Gastroesophageal sphincter (tissue), 4 donors: ENCODE measurements around the gene USF1. TPM values are rescaled to one million over a fixed set of nuclear protein-coding genes. Genes with fewer than 3 reads are reported as not detected.

ENCODE experiments used
- ATAC-seq: fragments of 150-250 bp; one replicate; pipeline ENCODE4 v1.9.1; 2016; ENCODE audit warnings: mild to moderate bottlenecking, moderate library complexity
- H3K27ac ChIP-seq, 4 donors: fragments of 200-600 bp; sonication (generic) in 3 of 4; 1 replicate in 3 of 4; 2 replicates in 1 of 4; pipeline ENCODE4 v1.5.1; 2016 to 2019
- H3K27me3 ChIP-seq: fragments of 200-600 bp; sonication (generic); one replicate; pipeline ENCODE4 v1.5.1; 2019
- H3K36me3 ChIP-seq, 2 donors: fragments of 200-600 bp; sonication (generic); one replicate each; pipeline ENCODE4 v1.5.1; 2019; ENCODE audit warnings: control low read depth in 1 of 2
- H3K4me1 ChIP-seq, 3 donors: fragments of 200-600 bp; sonication (generic); 1 replicate in 2 of 3; 2 replicates in 1 of 3; pipeline ENCODE4 v1.5.1; 2016 to 2019; ENCODE audit warnings: control low read depth in 2 of 3
- H3K4me3 ChIP-seq, 2 donors: fragments of 200-600 bp; sonication (generic); one replicate each; pipeline ENCODE4 v1.5.1; 2019; ENCODE audit warnings: mild to moderate bottlenecking in 1 of 2, moderate library complexity in 1 of 2
- H3K9me3 ChIP-seq, 3 donors: fragments of 200-600 bp; sonication (generic); one replicate each; pipeline ENCODE4 v1.5.1; 2017 to 2019; ENCODE audit warnings: control low read depth in 2 of 3
- EP300 ChIP-seq: sonication (generic); formaldehyde crosslinking; IDR thresholded peaks from one replicate; pipeline ENCODE4 v1.6.1; 2017; ENCODE audit warnings: antibody characterized with exemption, mild to moderate bottlenecking
- POLR2A ChIP-seq, 2 donors: fragments of 450-650 bp; IDR thresholded peaks; one replicate each; pipeline ENCODE4 v1.6.1; 2017; ENCODE audit warnings: antibody characterized with exemption in 2 of 2, mild to moderate bottlenecking in 2 of 2, moderate library complexity in 1 of 2
- POLR2AphosphoS5 ChIP-seq: sonication (generic); formaldehyde crosslinking; IDR thresholded peaks from one replicate; pipeline ENCODE4 v1.6.1; 2017; ENCODE audit warnings: antibody characterized with exemption
- WGBS, 2 donors: methylation state at CpG; one replicate each; pipeline ENCODE4 v1.1.5; 2018; ENCODE audit warnings: low coverage in 1 of 2; 5-methylcytosine and 5-hydroxymethylcytosine counted together
- total RNA-seq, 4 donors: library from RNA; depleted of rRNA; stranded (reverse); fragments of >200 nt; gene quantifications; one replicate each; pipeline ENCODE4 v1.1.0, GENCODE V29; 2016
- TF ChIP-seq, protein P1 (sequence below), 4 experiments: fragments of 200-600 bp in 2 of 4; fragments of 450-650 bp in 2 of 4; sonication (generic) in 1 of 4; IDR thresholded peaks; one replicate each; pipeline ENCODE4 v1.5.1; 2017 to 2019; ENCODE audit warnings: antibody characterized with exemption in 4 of 4, mild to moderate bottlenecking in 2 of 4, moderate library complexity in 2 of 4

Gene USF1
- total RNA-seq, 4 donors from 2014 or later, result 50.9 to 79.4 (median 60.5) TPM

DNA sequence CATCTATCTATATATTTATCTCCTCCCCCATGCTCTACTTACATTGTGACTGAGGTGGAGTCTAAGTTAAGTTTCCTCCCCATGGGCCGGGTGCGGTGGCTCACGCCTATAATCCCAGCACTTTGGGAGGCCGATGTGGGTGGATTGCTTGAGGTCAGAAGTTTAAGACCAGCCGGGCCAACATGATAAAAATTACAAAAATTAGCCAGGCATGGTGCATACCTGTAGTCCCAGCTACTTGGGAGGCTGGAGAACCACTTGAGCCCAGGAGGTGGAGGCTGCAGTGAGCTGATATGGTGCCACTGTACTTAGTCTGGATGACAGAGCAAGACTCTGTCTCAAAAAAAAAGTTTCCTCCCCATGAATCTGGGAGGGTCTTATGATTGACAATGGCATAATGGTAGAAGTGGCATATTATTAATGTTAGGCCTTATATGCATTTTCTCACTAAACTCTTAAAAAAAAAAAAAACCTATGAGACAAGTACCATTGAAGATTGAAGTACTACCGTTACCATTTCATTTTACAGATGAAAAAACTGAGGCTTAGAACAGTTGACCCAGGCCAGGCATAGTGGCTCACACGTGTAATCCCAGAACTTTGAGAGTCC lies 36.1 kb downstream of the USF1 start:
- no peaks in the 10 kb centered on the region for H3K27me3 ChIP-seq
- no peak overlapping the region for H3K4me3 ChIP-seq
- TF ChIP-seq POLR2A (IDR thresholded peaks at IDR 0.05), result no peak
- no peak for TF ChIP-seq EP300
- no peak for TF ChIP-seq POLR2AphosphoS5
- TF ChIP-seq, protein P1, sequence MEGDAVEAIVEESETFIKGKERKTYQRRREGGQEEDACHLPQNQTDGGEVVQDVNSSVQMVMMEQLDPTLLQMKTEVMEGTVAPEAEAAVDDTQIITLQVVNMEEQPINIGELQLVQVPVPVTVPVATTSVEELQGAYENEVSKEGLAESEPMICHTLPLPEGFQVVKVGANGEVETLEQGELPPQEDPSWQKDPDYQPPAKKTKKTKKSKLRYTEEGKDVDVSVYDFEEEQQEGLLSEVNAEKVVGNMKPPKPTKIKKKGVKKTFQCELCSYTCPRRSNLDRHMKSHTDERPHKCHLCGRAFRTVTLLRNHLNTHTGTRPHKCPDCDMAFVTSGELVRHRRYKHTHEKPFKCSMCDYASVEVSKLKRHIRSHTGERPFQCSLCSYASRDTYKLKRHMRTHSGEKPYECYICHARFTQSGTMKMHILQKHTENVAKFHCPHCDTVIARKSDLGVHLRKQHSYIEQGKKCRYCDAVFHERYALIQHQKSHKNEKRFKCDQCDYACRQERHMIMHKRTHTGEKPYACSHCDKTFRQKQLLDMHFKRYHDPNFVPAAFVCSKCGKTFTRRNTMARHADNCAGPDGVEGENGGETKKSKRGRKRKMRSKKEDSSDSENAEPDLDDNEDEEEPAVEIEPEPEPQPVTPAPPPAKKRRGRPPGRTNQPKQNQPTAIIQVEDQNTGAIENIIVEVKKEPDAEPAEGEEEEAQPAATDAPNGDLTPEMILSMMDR (IDR thresholded peaks at IDR 0.05), result no peak
- no peak for ATAC-seq
- H3K27ac ChIP-seq, result no peak overlapping the region
- no peaks in the 10 kb centered on the region for H3K36me3 ChIP-seq
- no peaks in the 10 kb centered on the region for H3K9me3 ChIP-seq
- H3K4me1 ChIP-seq, result peaks cover 0 to 6% (median 0%) of the 10 kb centered on the region in 3 donors
- WGBS, 2 donors, result 86 to 94% methylated on average over 3 to 5 of the region's 7 CpGs

DNA sequence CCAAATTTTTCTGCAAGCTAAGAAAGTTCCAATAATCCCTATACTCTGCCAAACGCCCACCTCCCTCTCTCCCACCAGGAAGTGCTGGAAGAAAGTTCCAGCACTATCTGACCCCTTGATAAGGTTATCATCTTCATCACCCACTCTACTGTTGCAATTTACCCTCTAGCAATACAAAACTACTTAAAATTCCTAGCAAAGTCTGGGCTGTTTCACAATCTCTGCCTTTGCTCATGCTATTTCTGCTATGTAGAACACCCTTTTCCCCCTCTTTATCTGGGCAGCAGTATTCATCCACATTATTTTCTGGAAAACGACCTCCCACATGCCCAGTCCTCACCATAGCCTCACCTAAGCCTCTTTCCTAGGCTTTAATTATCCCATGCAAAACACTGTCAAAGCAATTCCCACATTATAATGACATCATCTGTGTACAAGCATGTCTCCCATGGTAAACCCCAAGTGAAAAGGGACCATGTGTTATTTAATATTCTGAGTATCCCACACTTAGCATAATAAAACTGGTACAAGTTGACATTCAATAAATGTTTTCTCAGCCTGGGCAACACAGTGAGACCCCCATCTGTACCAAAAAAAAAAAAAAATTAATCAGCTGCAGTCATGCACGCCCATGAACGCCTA lies 36.8 kb downstream of the USF1 start:
- H3K9me3 ChIP-seq, result no peaks in the 10 kb centered on the region
- 77 to 92% methylated on average over 3 to 4 of the region's 4 CpGs for WGBS, 2 donors
- no peak overlapping the region for H3K4me3 ChIP-seq
- no peaks in the 10 kb centered on the region for H3K27me3 ChIP-seq
- peaks cover 0 to 6% (median 0%) of the 10 kb centered on the region in 3 donors for H3K4me1 ChIP-seq
- no peak for TF ChIP-seq POLR2AphosphoS5
- TF ChIP-seq, protein P1 (IDR thresholded peaks at IDR 0.05), result no peak
- no peak for TF ChIP-seq POLR2A (IDR thresholded peaks at IDR 0.05)
- no peak for TF ChIP-seq EP300
- H3K27ac ChIP-seq, result no peak overlapping the region
- H3K36me3 ChIP-seq, result no peaks in the 10 kb centered on the region
- no peak for ATAC-seq

DNA sequence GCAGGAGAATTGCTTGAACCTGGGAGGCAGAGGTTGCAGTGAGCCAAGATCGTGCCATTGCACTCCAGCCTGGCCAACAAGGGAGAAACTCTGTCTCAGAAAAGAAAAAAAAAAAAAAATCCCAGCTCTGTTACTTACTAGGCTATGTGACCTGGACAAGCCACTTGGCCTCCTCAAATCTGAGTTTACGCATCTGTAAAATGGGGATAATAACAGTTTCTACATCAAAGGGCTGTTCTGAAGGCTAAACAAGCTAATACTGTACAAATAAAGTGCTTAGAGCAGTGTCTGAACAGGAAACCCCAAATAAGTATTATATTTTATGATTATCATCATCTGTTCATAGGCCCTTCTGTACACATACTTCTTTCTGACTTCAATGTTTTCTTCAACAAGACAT lies 38.4 kb downstream of the USF1 start:
- no peaks in the 10 kb centered on the region for H3K4me1 ChIP-seq
- TF ChIP-seq EP300 (no peak), POLR2A (IDR thresholded peaks at IDR 0.05) (no peak), POLR2AphosphoS5 (no peak)
- TF ChIP-seq, protein P1 (IDR thresholded peaks at IDR 0.05), result no peak
- H3K4me3 ChIP-seq, result no peak overlapping the region
- no peaks in the 10 kb centered on the region for H3K9me3 ChIP-seq
- no peaks in the 10 kb centered on the region for H3K27me3 ChIP-seq
- H3K36me3 ChIP-seq, result no peaks in the 10 kb centered on the region
- no peak for ATAC-seq
- H3K27ac ChIP-seq, result no peak overlapping the region
- 90 to 100% methylated on average over 2 of the region's 2 CpGs for WGBS, 2 donors

DNA sequence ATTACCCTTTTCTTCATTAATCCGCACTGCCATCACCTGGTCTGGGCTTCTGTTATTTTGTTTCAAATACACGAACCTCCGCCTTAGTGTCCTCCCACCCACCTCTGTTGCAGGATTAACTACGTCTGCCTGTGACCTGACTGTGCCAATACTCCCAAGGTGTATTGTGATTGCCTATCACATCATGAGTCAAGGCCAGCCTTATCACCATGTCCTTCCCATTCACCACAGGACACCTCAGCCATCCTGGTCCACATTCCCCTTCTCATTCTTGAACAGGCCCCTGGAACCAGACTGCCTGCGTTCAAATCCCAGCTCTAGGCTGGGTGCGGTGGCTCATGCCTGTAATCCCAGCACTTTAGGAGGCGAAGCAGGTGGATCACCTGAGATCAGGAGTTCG lies 39.2 kb downstream of the USF1 start:
- H3K4me3 ChIP-seq, result no peak overlapping the region
- WGBS, 2 donors, result 87 to 95% methylated on average over 4 of the region's 8 CpGs
- H3K27ac ChIP-seq, result no peak overlapping the region
- no peaks in the 10 kb centered on the region for H3K4me1 ChIP-seq
- no peak for TF ChIP-seq EP300
- no peaks in the 10 kb centered on the region for H3K9me3 ChIP-seq
- H3K27me3 ChIP-seq, result no peaks in the 10 kb centered on the region
- no peak for ATAC-seq
- H3K36me3 ChIP-seq, result no peaks in the 10 kb centered on the region

DNA sequence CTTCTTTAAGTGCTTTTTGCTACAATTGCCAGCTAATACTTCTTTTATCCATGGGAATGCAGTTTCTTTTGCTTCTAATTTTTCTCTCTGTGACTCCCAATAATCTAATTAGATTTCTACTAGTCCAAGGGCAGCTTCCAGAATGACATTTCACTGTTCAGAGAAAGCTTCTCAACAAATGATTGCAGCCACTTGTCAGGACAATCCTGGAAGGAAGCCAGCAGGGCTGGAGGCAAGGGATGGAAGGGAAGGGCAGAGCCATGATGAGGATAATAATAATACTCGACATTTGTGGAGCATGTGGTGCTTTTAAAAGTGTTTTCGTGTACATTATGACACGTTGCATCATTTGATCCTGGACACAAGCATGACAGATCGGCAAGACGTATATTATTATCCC lies 44.3 kb downstream of the USF1 start:
- WGBS, 2 donors, result 20 to 39% methylated on average over 3 to 5 of the region's 5 CpGs
- no peak for ATAC-seq
- peaks cover 0 to 32% of the 10 kb centered on the region in 2 donors for H3K36me3 ChIP-seq
- no peak overlapping the region for H3K27ac ChIP-seq
- TF ChIP-seq POLR2AphosphoS5, result no peak
- no peak for TF ChIP-seq EP300
- TF ChIP-seq POLR2A (IDR thresholded peaks at IDR 0.05), result no peak
- TF ChIP-seq, protein P1 (IDR thresholded peaks at IDR 0.05), result no peak
- no peak overlapping the region for H3K4me3 ChIP-seq
- H3K9me3 ChIP-seq, result no peaks in the 10 kb centered on the region
- no peaks in the 10 kb centered on the region for H3K4me1 ChIP-seq
- H3K27me3 ChIP-seq, result no peaks in the 10 kb centered on the region
